Mucosa of rectum (tissue), 2 donors: ENCODE results near the gene CSMD2.

ENCODE experiments used
- H3K27ac ChIP-seq, 2 donors: one replicate each; pipeline ENCODE4 v1.7.0; 2013; ENCODE audit warnings: inconsistent platforms in 2 of 2, low read depth in 2 of 2, low read length in 2 of 2
- H3K27me3 ChIP-seq, 2 donors: one replicate each; pipeline ENCODE4 v1.7.0; 2013; ENCODE audit warnings: low read length in 2 of 2; ENCODE audit not compliant: control insufficient read depth in 2 of 2, insufficient read depth in 2 of 2
- H3K36me3 ChIP-seq, 2 donors: one replicate each; pipeline ENCODE4 v1.7.0; 2013; ENCODE audit warnings: low read length in 2 of 2; ENCODE audit not compliant: control insufficient read depth in 2 of 2, insufficient read depth in 2 of 2
- H3K4me1 ChIP-seq, 2 donors: one replicate each; pipeline ENCODE4 v1.7.0; 2013; ENCODE audit warnings: low read length in 2 of 2, mild to moderate bottlenecking in 1 of 2; ENCODE audit not compliant: control insufficient read depth in 2 of 2, insufficient read depth in 2 of 2
- H3K4me3 ChIP-seq, 2 donors: one replicate each; pipeline ENCODE4 v1.7.0; 2013; ENCODE audit warnings: low read length in 2 of 2
- H3K9ac ChIP-seq, 2 donors: one replicate each; pipeline ENCODE4 v1.7.0; 2013; ENCODE audit warnings: low read length in 2 of 2, low read depth in 1 of 2, mild to moderate bottlenecking in 1 of 2
- H3K9me3 ChIP-seq, 2 donors: one replicate each; pipeline ENCODE4 v1.7.0; 2013; ENCODE audit warnings: low read length in 2 of 2; ENCODE audit not compliant: control insufficient read depth in 2 of 2
- donor health status: healthy.
- donor health status: Normal muscosa, but diverticular disease.

The CSMD2 gene

GRCh38 chr1:33971018-33971710, 193.9 kb downstream of the CSMD2 start:
- Histone ChIP-seq H3K27me3 (no peaks in the 10 kb centered on the region), H3K9me3 (no peaks in the 10 kb centered on the region), H3K36me3 (no peaks in the 10 kb centered on the region), H3K27ac (no peak overlapping the region), H3K9ac (no peak overlapping the region), H3K4me1 (no peaks in the 10 kb centered on the region), H3K4me3 (no peak overlapping the region)

- Histone ChIP-seq H3K4me3 (no peak overlapping the region), H3K9me3 (no peaks in the 10 kb centered on the region), H3K36me3 (no peaks in the 10 kb centered on the region), H3K9ac (no peak overlapping the region), H3K4me1 (no peaks in the 10 kb centered on the region), H3K27me3 (no peaks in the 10 kb centered on the region), H3K27ac (no peak overlapping the region)
These were observed 194.7 kb downstream of the CSMD2 start for GRCh38 chr1:33970148-33970825.

GRCh38 chr1:33966346-33967141, 198.5 kb downstream of the CSMD2 start:
- Histone ChIP-seq H3K9me3 (no peaks in the 10 kb centered on the region), H3K4me3 (no peak overlapping the region), H3K9ac (no peak overlapping the region), H3K27ac (no peak overlapping the region), H3K36me3 (no peaks in the 10 kb centered on the region), H3K4me1 (no peaks in the 10 kb centered on the region), H3K27me3 (no peaks in the 10 kb centered on the region)

- no peak overlapping the region for H3K9ac ChIP-seq
- H3K36me3 ChIP-seq: no peaks in the 10 kb centered on the region
- H3K27ac ChIP-seq: no peak overlapping the region
- no peaks in the 10 kb centered on the region for H3K27me3 ChIP-seq
- H3K9me3 ChIP-seq: no peaks in the 10 kb centered on the region
- H3K4me3 ChIP-seq: no peak overlapping the region
- no peaks in the 10 kb centered on the region for H3K4me1 ChIP-seq
These were observed 199.9 kb downstream of the CSMD2 start for GRCh38 chr1:33965086-33965485.

GRCh38 chr1:33962061-33962460, 203.0 kb downstream of the CSMD2 start:
- Histone ChIP-seq H3K4me1 (no peaks in the 10 kb centered on the region), H3K4me3 (no peak overlapping the region), H3K27ac (no peak overlapping the region), H3K9me3 (no peaks in the 10 kb centered on the region), H3K27me3 (no peaks in the 10 kb centered on the region), H3K9ac (no peak overlapping the region), H3K36me3 (no peaks in the 10 kb centered on the region)

GRCh38 chr1:33960188-33960895, 204.7 kb downstream of the CSMD2 start:
- Histone ChIP-seq H3K36me3 (no peaks in the 10 kb centered on the region), H3K9me3 (no peaks in the 10 kb centered on the region), H3K27me3 (no peaks in the 10 kb centered on the region), H3K27ac (no peak overlapping the region), H3K4me1 (no peaks in the 10 kb centered on the region), H3K9ac (no peak overlapping the region), H3K4me3 (no peak overlapping the region)

GRCh38 chr1:33957854-33958253, 207.2 kb downstream of the CSMD2 start:
- Histone ChIP-seq H3K36me3 (no peaks in the 10 kb centered on the region), H3K9me3 (no peaks in the 10 kb centered on the region), H3K4me1 (no peaks in the 10 kb centered on the region), H3K27ac (no peak overlapping the region), H3K27me3 (no peaks in the 10 kb centered on the region), H3K4me3 (no peak overlapping the region), H3K9ac (no peak overlapping the region)

- Histone ChIP-seq H3K4me3 (no peak overlapping the region), H3K27me3 (peaks cover 0 to 1% of the 10 kb centered on the region in 2 donors), H3K4me1 (no peaks in the 10 kb centered on the region)
These were observed 209.9 kb downstream of the CSMD2 start for GRCh38 chr1:33955096-33955495.

GRCh38 chr1:33949570-33949969, 215.5 kb downstream of the CSMD2 start:
- Histone ChIP-seq H3K4me1 (no peaks in the 10 kb centered on the region), H3K27me3 (peaks cover 0 to 1% of the 10 kb centered on the region in 2 donors)

More at GRCh38 chr1:33955096-33955495, 209.9 kb downstream of the CSMD2 start:
- H3K9me3 ChIP-seq: no peaks in the 10 kb centered on the region
- no peak overlapping the region for H3K27ac ChIP-seq
- H3K9ac ChIP-seq: no peak overlapping the region
- H3K36me3 ChIP-seq: no peaks in the 10 kb centered on the region

More at GRCh38 chr1:33949570-33949969, 215.5 kb downstream of the CSMD2 start:
- Histone ChIP-seq H3K27ac (no peak overlapping the region), H3K4me3 (no peak overlapping the region), H3K36me3 (no peaks in the 10 kb centered on the region), H3K9ac (no peak overlapping the region), H3K9me3 (no peaks in the 10 kb centered on the region)
